Activated CD8-positive, alpha-beta memory T cell treated with anti-CD3 and anti-CD28 coated beads, Interleukin-2, amount 50 U/mL, for 1 hour (primary cell): ENCODE measurements around the gene ABCA8.
"Not testable (repeated sequence)": the region's sequence is repeated elsewhere in the genome, so short reads cannot be mapped to it uniquely, and the experiment has no call there.

ENCODE experiments used
- DNase-seq: peaks from one replicate; pipeline ENCODE4 v3.0.0-alpha.2; 2020; ENCODE audit errors: extremely low read depth

Gene ABCA8

GRCh38 chr17:68830313-68830712 lies 124.9 kb downstream of the ABCA8 start:
- DNase-seq: no peak

- DNase-seq: no peak
Measured at GRCh38 chr17:68829211-68829610, 126.0 kb downstream of the ABCA8 start.

GRCh38 chr17:68824707-68825106 lies 130.5 kb downstream of the ABCA8 start:
- no peak for DNase-seq

GRCh38 chr17:68824185-68824584 lies 131.0 kb downstream of the ABCA8 start:
- DNase-seq: not testable (repeated sequence)

- no peak for DNase-seq
Measured at GRCh38 chr17:68822719-68823289, 132.4 kb downstream of the ABCA8 start.

- DNase-seq: no peak
Measured at GRCh38 chr17:68821860-68822696, 133.1 kb downstream of the ABCA8 start.

- no peak for DNase-seq
Measured at GRCh38 chr17:68820825-68821481, 134.2 kb downstream of the ABCA8 start.

GRCh38 chr17:68820476-68820824 lies 134.7 kb downstream of the ABCA8 start:
- no peak for DNase-seq

- no peak for DNase-seq
Measured at GRCh38 chr17:68819465-68819864, 135.7 kb downstream of the ABCA8 start.
